Adipose tissue (tissue), 3 donors: ENCODE measurements around the gene MYO18B. TPM values are rescaled to one million over a fixed set of nuclear protein-coding genes. Genes with fewer than 3 reads are reported as not detected.

Source experiments
- H3K27ac ChIP-seq: one replicate; pipeline ENCODE4 v1.5.1; 2013; ENCODE audit warnings: low read depth, low read length
- WGBS, 3 donors: extraction: QIAGEN DNeasy Blood & Tissue Kit; methylation state at CpG; one replicate each; pipeline ENCODE4 v1.1.7; 2013; 5-methylcytosine and 5-hydroxymethylcytosine counted together
- polyA plus RNA-seq, 3 donors: library from polyadenylated mRNA; stranded (reverse); fragments of 200-250 nt; gene quantifications; one replicate each; pipeline ENCODE4 v1.2.3, GENCODE V29; 2013
- donor health status: healthy with polysubstance abuse.
- donor health status: Bipolar disorder and iron deficiency.
- donor health status: healthy.

The MYO18B gene, protein sequence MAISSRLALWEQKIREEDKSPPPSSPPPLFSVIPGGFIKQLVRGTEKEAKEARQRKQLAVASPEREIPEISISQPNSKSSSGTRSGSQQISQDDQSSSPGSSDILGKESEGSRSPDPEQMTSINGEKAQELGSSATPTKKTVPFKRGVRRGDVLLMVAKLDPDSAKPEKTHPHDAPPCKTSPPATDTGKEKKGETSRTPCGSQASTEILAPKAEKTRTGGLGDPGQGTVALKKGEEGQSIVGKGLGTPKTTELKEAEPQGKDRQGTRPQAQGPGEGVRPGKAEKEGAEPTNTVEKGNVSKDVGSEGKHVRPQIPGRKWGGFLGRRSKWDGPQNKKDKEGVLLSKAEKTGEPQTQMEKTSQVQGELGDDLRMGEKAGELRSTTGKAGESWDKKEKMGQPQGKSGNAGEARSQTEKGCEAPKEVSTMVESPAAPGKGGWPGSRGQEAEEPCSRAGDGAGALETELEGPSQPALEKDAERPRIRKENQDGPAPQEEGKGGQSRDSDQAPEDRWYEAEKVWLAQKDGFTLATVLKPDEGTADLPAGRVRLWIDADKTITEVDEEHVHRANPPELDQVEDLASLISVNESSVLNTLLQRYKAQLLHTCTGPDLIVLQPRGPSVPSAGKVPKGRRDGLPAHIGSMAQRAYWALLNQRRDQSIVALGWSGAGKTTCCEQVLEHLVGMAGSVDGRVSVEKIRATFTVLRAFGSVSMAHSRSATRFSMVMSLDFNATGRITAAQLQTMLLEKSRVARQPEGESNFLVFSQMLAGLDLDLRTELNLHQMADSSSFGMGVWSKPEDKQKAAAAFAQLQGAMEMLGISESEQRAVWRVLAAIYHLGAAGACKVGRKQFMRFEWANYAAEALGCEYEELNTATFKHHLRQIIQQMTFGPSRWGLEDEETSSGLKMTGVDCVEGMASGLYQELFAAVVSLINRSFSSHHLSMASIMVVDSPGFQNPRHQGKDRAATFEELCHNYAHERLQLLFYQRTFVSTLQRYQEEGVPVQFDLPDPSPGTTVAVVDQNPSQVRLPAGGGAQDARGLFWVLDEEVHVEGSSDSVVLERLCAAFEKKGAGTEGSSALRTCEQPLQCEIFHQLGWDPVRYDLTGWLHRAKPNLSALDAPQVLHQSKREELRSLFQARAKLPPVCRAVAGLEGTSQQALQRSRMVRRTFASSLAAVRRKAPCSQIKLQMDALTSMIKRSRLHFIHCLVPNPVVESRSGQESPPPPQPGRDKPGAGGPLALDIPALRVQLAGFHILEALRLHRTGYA (N-terminal part only)
- under 1 TPM; 0.06 to 0.34 (median 0.21) TPM for polyA plus RNA-seq

- 81 to 86% (median 84%) methylated on average over 34 to 36 of the region's 36 CpGs for WGBS, 3 donors
- H3K27ac ChIP-seq: no peak within 1 kb of the TSS
These were observed at the start of gene MYO18B for GRCh38 chr22:25741692-25742626. Gene MYO18B, plus strand, starts transcription at chr22:25742188. Its CDS starts 18,905 bp downstream, at chr22:25761093.

DNA sequence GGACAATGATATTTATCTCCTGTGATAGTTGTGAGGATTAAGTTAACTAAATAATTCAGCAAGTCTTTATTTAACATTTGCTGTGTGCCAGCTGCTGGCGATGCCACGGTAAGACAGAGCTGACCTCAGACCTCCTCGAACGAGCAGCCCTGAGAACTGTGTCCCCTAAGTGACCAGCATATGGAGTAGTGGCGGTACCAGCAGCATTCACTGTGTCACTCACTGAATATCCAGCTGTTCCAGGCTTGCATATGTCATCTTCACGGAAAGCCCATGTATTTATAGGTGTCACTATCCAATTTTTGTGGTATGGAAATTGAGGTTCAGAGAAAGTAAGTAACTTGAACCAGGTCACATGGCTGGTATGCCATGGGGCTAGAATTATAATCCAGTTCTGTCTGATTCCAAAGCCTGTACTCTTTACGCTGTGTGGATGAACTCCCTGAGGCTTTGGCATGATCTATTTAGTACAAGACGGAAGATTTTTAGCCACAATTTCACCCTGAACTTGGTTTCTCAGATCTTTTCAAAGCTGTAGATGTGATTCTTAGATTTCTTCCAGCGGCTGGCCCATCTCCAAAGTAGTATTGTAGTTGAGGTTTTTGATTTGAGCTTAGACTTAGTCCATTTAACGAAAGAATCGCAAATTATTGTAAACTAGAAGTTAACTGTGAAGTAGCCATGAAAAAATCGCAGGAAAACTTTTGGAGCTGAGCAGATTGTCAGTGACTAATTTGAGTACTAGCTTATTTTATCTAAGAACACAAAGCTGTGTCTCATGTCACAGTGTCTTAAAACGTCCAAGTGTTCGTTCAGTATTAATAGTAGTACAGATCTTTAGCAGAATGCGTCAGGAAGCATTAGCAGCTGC, 49.4 kb upstream of the MYO18B start:
- 83 to 87% (median 86%) methylated on average over 15 of the region's 15 CpGs for WGBS, 3 donors
- H3K27ac ChIP-seq: no peak overlapping the region

DNA sequence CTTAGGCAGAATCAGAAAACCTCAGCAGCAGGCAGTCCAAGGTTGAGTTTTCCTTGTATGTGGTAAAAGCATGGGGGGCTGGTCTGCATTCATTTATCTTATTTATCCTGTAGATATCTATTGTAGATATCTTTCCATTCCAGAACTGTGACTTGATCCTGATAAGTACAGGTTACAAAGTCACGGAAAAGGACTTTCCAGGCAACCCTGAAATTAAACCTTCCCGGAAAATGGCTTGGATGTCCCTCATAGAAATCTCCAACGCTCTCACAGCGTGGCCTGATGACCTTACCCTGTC, 48.8 kb upstream of the MYO18B start:
- H3K27ac ChIP-seq: no peak overlapping the region
- WGBS, 3 donors: 91 to 93% (median 92%) methylated on average over 4 of the region's 4 CpGs

- H3K27ac ChIP-seq: no peak overlapping the region
- 85 to 86% (median 85%) methylated on average over 16 of the region's 16 CpGs for WGBS, 3 donors
These were observed 47.6 kb upstream of the MYO18B start for GRCh38 chr22:25694196-25694907.

- WGBS, 3 donors: 86 to 92% (median 91%) methylated on average over 5 of the region's 5 CpGs
- no peak overlapping the region for H3K27ac ChIP-seq
These were observed 46.8 kb upstream of the MYO18B start for GRCh38 chr22:25695146-25695545.

DNA sequence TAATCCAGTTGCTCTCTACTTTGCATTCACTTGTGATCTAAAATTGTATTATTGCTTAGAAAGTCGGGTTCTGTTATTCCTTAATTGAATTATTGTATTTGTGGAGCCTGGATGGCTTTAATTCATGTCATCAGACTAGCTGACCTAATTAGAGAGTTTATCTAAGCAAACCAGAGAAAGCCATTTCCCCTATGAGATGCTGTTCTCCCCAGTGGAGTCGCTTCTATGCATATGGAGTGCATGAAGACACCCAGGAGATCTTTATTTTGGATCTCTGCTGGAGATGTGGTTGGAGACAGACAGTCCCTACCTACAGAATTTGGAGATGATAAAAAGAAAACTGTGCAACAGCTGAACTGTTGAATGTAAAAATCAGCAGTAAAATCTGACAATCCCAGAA, 45.2 kb upstream of the MYO18B start:
- WGBS, 3 donors: 60 to 82% (median 78%) methylated on average over 2 of the region's 2 CpGs
- no peak overlapping the region for H3K27ac ChIP-seq

DNA sequence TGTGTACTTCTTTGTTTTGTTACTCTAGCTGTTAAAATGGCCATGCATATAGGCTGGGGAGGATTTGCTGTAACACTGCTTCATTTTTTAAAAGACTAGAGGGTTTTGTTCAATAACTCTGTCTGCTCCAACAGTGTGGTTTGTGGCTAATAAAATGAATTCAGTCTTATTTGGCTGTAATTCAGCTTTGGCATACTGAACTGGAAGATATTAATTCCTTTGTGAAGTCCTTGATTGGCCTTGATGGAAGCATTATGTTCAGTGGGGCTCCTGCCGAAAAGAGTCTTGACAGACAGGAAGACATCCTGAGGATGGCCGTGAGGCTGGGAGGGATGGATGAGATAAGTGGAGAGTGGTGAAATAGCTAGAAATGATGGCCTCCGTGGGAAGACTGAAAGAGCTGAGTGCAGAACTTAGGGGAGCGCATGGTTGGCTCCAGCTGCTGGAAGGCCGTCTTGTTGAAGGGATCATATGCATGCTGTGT, 44.8 kb upstream of the MYO18B start:
- 66 to 79% (median 76%) methylated on average over 5 of the region's 5 CpGs for WGBS, 3 donors
- no peak overlapping the region for H3K27ac ChIP-seq

GRCh38 chr22:25697978-25698377, 44.0 kb upstream of the MYO18B start:
- H3K27ac ChIP-seq: no peak overlapping the region
- WGBS, 3 donors: 88 to 96% (median 90%) methylated on average over 2 of the region's 2 CpGs

- WGBS, 3 donors: 77 to 85% (median 83%) methylated on average over 7 of the region's 7 CpGs
- H3K27ac ChIP-seq: no peak overlapping the region
These were observed 43.5 kb upstream of the MYO18B start for GRCh38 chr22:25698461-25698860.

DNA sequence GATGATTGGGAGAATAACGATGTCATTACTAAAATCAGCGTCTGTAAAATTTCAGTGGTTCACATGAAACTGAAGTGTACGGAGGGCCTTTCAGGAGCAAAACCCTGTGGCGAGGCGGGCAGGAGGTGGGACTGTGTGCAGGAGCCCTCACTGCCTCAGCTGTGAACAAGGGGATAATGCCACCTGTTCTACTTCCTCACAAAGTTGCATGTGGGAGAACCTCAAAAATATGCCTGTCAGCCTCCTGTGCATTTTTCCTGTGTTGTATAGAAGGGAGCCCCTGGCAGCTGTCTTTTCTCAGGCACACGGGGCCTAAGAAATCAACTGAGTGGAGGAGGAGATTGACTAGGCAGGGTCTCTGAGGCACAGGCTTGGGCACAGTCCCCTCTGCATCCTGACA, 43.0 kb upstream of the MYO18B start:
- H3K27ac ChIP-seq: no peak overlapping the region
- WGBS, 3 donors: 77 to 91% (median 88%) methylated on average over 6 of the region's 6 CpGs

DNA sequence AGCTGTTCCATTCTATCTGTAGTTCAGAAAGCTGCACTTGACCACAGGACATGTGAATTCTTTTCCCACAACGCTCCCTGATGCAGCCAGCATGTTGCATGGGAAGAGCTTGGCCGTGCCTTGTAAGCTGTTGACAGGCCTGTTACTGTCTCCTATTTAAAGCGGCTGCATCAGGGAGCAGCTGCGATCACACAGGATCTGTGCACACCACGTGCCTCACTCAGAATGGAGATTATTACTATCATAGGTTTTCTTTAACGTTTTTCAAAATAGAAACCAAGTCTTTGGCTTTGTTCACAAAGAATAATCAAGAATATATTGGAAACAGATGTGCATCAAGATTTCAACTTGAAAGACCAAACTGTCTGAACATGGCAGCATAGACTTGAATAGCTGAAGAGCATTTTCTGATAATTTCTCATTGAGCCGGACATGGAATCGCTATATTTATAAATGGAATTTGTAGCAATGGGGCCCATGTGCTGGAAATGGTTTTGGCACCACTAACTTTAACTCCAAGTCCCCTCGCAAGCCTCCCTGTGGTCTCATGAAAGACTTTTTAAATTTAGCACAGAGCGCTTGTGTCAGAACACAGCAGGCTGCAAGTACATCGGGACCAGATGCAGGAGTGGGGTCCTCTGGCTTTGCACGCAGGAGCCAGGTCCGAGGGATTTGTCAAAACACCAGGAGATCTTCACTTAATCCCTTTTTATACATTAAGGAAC, 40.8 kb upstream of the MYO18B start:
- 50 to 64% (median 62%) methylated on average over 13 of the region's 13 CpGs for WGBS, 3 donors
- H3K27ac ChIP-seq: no peak overlapping the region

- no peak overlapping the region for H3K27ac ChIP-seq
These were observed 39.9 kb upstream of the MYO18B start for GRCh38 chr22:25702040-25702439.

DNA sequence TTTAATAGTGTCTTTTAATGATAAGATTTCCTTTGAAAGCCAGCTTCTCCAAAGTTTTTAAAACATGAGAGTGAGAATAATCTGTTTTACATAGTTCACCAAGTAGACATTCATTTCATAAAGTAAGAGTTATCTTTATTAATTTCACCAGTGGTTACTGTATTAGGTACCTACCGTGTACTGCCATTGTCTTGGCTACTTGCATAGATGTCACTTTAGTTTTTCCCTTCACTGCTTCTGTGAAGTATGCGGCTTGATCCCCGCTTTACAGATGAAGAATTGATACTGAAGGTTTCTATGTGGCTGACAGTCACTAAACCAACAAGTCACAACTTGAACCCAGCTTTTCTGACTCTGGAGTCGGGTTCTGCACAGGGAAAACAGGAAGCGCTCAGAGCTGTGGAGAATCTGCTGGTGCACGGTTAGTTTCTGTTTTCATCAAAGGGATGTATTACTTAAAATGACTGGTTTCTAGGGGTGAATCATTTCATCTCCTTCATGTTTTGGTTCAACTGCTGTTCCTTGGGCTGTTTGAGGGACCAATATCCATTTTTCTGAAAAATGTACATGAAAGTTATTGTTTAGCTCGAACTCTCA, 39.3 kb upstream of the MYO18B start:
- H3K27ac ChIP-seq: no peak overlapping the region
- 77 to 84% (median 83%) methylated on average over 7 of the region's 7 CpGs for WGBS, 3 donors

- H3K27ac ChIP-seq: no peak overlapping the region
- 89 to 98% (median 96%) methylated on average over 2 of the region's 2 CpGs for WGBS, 3 donors
These were observed 37.3 kb upstream of the MYO18B start for GRCh38 chr22:25704701-25705100.

- WGBS, 3 donors: 83 to 91% (median 90%) methylated on average over 5 of the region's 5 CpGs
- no peak overlapping the region for H3K27ac ChIP-seq
These were observed 35.8 kb upstream of the MYO18B start for GRCh38 chr22:25706197-25706596.
